MG63 (cell line): Measurements from ENCODE around the gene PARP11. TPM values are rescaled to one million over a fixed set of nuclear protein-coding genes. Genes with fewer than 3 reads are reported as not detected.
"Not testable (repeated sequence)": the region's sequence is repeated elsewhere in the genome, so short reads cannot be mapped to it uniquely, and the experiment has no call there.

Source experiments
- DNase-seq: peaks from one replicate; pipeline ENCODE4 v3.0.0-alpha.2; 2020
- H3K27me3 ChIP-seq: fragments of 250-450 bp; sonication (Bioruptor Pico); 2 replicates; pipeline ENCODE4 v1.5.1; 2020; ENCODE audit warnings: mild to moderate bottlenecking, moderate library complexity
- H3K36me3 ChIP-seq: fragments of 250-450 bp; sonication (Bioruptor Pico); 2 replicates; pipeline ENCODE4 v1.5.1; 2020; ENCODE audit warnings: mild to moderate bottlenecking, moderate library complexity
- H3K4me3 ChIP-seq: fragments of 250-450 bp; sonication (Bioruptor Pico); 2 replicates; pipeline ENCODE4 v1.5.1; 2020; ENCODE audit warnings: mild to moderate bottlenecking, moderate library complexity
- H3K9me3 ChIP-seq: fragments of 250-450 bp; sonication (Bioruptor Pico); 2 replicates; pipeline ENCODE4 v1.5.1; 2020; ENCODE audit warnings: mild to moderate bottlenecking, moderate library complexity
- total RNA-seq: library from RNA; depleted of rRNA; stranded (reverse); fragments of >200 nt; shearing (Covaris generic); gene quantifications from 2 replicates; pipeline ENCODE4 v1.2.3, GENCODE V29; 2014; ENCODE audit warnings: low replicate concordance

Gene PARP11
- total RNA-seq, 1 experiment from 2014 or later = 3.5 TPM

- H3K36me3 ChIP-seq, DNase-seq, H3K9me3 ChIP-seq, H3K27me3 ChIP-seq, H3K4me3 ChIP-seq: not testable (repeated sequence)
These were observed 34.3 kb downstream of the PARP11 start for GRCh38 chr12:3838701-3839548.

GRCh38 chr12:3838076-3838475 is 35.1 kb downstream of the PARP11 start:
- H3K36me3 ChIP-seq = no peaks in the 10 kb centered on the region
- no peak overlapping the region for H3K4me3 ChIP-seq
- DNase-seq = no peak
- H3K27me3 ChIP-seq = no peaks in the 10 kb centered on the region
- no peaks in the 10 kb centered on the region for H3K9me3 ChIP-seq

GRCh38 chr12:3837049-3837448 is 36.1 kb downstream of the PARP11 start:
- no peak for DNase-seq
- Histone ChIP-seq H3K36me3 (no peaks in the 10 kb centered on the region), H3K9me3 (no peaks in the 10 kb centered on the region), H3K4me3 (no peak overlapping the region), H3K27me3 (no peaks in the 10 kb centered on the region)

GRCh38 chr12:3836641-3837040 is 36.6 kb downstream of the PARP11 start:
- Histone ChIP-seq H3K9me3 (no peaks in the 10 kb centered on the region), H3K27me3 (no peaks in the 10 kb centered on the region), H3K4me3 (no peak overlapping the region), H3K36me3 (no peaks in the 10 kb centered on the region)
- DNase-seq = no peak

- H3K27me3 ChIP-seq = no peaks in the 10 kb centered on the region
- no peak for DNase-seq
- no peak overlapping the region for H3K4me3 ChIP-seq
- no peaks in the 10 kb centered on the region for H3K36me3 ChIP-seq
- H3K9me3 ChIP-seq = no peaks in the 10 kb centered on the region
These were observed 37.3 kb downstream of the PARP11 start for GRCh38 chr12:3835914-3836313.

- H3K27me3 ChIP-seq = no peaks in the 10 kb centered on the region
- no peak for DNase-seq
- no peaks in the 10 kb centered on the region for H3K9me3 ChIP-seq
- H3K36me3 ChIP-seq = no peaks in the 10 kb centered on the region
- H3K4me3 ChIP-seq = no peak overlapping the region
These were observed 38.4 kb downstream of the PARP11 start for GRCh38 chr12:3834774-3835173.

- no peaks in the 10 kb centered on the region for H3K27me3 ChIP-seq
- DNase-seq = no peak
- no peak overlapping the region for H3K4me3 ChIP-seq
- no peaks in the 10 kb centered on the region for H3K9me3 ChIP-seq
- no peaks in the 10 kb centered on the region for H3K36me3 ChIP-seq
These were observed 39.4 kb downstream of the PARP11 start for GRCh38 chr12:3833670-3834310.

- no peaks in the 10 kb centered on the region for H3K36me3 ChIP-seq
- no peaks in the 10 kb centered on the region for H3K27me3 ChIP-seq
- H3K4me3 ChIP-seq = no peak overlapping the region
- no peak for DNase-seq
- no peaks in the 10 kb centered on the region for H3K9me3 ChIP-seq
These were observed 40.5 kb downstream of the PARP11 start for GRCh38 chr12:3832738-3833137.

GRCh38 chr12:3828888-3829287 is 44.3 kb downstream of the PARP11 start:
- H3K4me3 ChIP-seq = no peak overlapping the region
- no peaks in the 10 kb centered on the region for H3K27me3 ChIP-seq
- H3K36me3 ChIP-seq = no peaks in the 10 kb centered on the region
- H3K9me3 ChIP-seq = no peaks in the 10 kb centered on the region
- DNase-seq = no peak

- H3K9me3 ChIP-seq = no peaks in the 10 kb centered on the region
- H3K36me3 ChIP-seq = no peaks in the 10 kb centered on the region
- H3K4me3 ChIP-seq = no peak overlapping the region
- no peak for DNase-seq
- no peaks in the 10 kb centered on the region for H3K27me3 ChIP-seq
These were observed 45.7 kb downstream of the PARP11 start for GRCh38 chr12:3827301-3828000.

- no peaks in the 10 kb centered on the region for H3K9me3 ChIP-seq
- H3K4me3 ChIP-seq = no peak overlapping the region
- H3K36me3 ChIP-seq = no peaks in the 10 kb centered on the region
- no peak for DNase-seq
- no peaks in the 10 kb centered on the region for H3K27me3 ChIP-seq
These were observed 51.8 kb downstream of the PARP11 start for GRCh38 chr12:3821441-3821840.

- H3K27me3 ChIP-seq = no peaks in the 10 kb centered on the region
- no peaks in the 10 kb centered on the region for H3K36me3 ChIP-seq
- no peaks in the 10 kb centered on the region for H3K9me3 ChIP-seq
- H3K4me3 ChIP-seq = no peak overlapping the region
- DNase-seq = no peak
These were observed 53.1 kb downstream of the PARP11 start for GRCh38 chr12:3820122-3820521.

- H3K9me3 ChIP-seq = no peaks in the 10 kb centered on the region
- no peaks in the 10 kb centered on the region; the same call in none of the 2 replicates for H3K36me3 ChIP-seq
- H3K4me3 ChIP-seq = no peak overlapping the region
- H3K27me3 ChIP-seq = no peaks in the 10 kb centered on the region
- DNase-seq = no peak
These were observed 56.9 kb downstream of the PARP11 start for GRCh38 chr12:3816266-3816665.

- Histone ChIP-seq H3K9me3 (no peaks in the 10 kb centered on the region), H3K4me3 (no peak overlapping the region), H3K36me3 (no peaks in the 10 kb centered on the region; the same call in none of the 2 replicates), H3K27me3 (no peaks in the 10 kb centered on the region)
- no peak for DNase-seq
These were observed 58.0 kb downstream of the PARP11 start for GRCh38 chr12:3815094-3815766.

- DNase-seq = no peak
- Histone ChIP-seq H3K36me3 (no peaks in the 10 kb centered on the region; the same call in none of the 2 replicates), H3K27me3 (no peaks in the 10 kb centered on the region), H3K9me3 (no peaks in the 10 kb centered on the region), H3K4me3 (no peak overlapping the region)
These were observed 62.7 kb downstream of the PARP11 start for GRCh38 chr12:3810540-3810939.

GRCh38 chr12:3810016-3810370 is 63.2 kb downstream of the PARP11 start:
- DNase-seq = no peak
- H3K27me3 ChIP-seq = no peaks in the 10 kb centered on the region
- no peaks in the 10 kb centered on the region; the same call in none of the 2 replicates for H3K36me3 ChIP-seq
- H3K4me3 ChIP-seq = no peak overlapping the region
- no peaks in the 10 kb centered on the region for H3K9me3 ChIP-seq
